GM12892 (cell line): Measurements from ENCODE around the gene GYG2.

ENCODE experiments used
- POLR2A ChIP-seq: IDR thresholded peaks from 2 replicates; pipeline ENCODE4 v1.6.1; 2011; ENCODE audit warnings: low read depth, low read length, control low read depth
- POLR2AphosphoS5 ChIP-seq: IDR thresholded peaks from 2 replicates; pipeline ENCODE4 v1.6.1; 2011; ENCODE audit warnings: low read depth, low read length, control low read depth
- TAF1 ChIP-seq: IDR thresholded peaks from 2 replicates; pipeline ENCODE4 v1.6.1; 2011; ENCODE audit warnings: low read depth, mild to moderate bottlenecking, control low read depth, low read length, borderline replicate concordance

GRCh38 chrX:2888309-2888708 is 59.6 kb downstream of the GYG2 start:
- TF ChIP-seq POLR2A (no peak), POLR2AphosphoS5 (no peak), TAF1 (no peak)
